ENCODE data around the gene PANX2. TPM values are rescaled to one million over a fixed set of nuclear protein-coding genes. Genes with fewer than 3 reads are reported as not detected.

PANX2 gene
- total and polyA plus RNA-seq, 2 of the 13 experiments (the other 11 are each of a cell fraction or from before 2014, with no cell fraction given): 0.15 to 1.1 TPM

- TF ChIP-seq POGK (CRISPR knock-in tag; conservative IDR thresholded peaks at IDR 0.05) (no peak), ZBTB42 (CRISPR knock-in tag; IDR thresholded peaks at IDR 0.05) (no peak), E2F1 (CRISPR knock-in tag; IDR thresholded peaks at IDR 0.05) (no peak), HIC2 (CRISPR knock-in tag; IDR thresholded peaks at IDR 0.05; ENCODE audit: low read depth) (peak; percentile 91), PREB (CRISPR knock-in tag; IDR thresholded peaks at IDR 0.05) (no peak), REST (IDR thresholded peaks at IDR 0.05; ENCODE audit: borderline replicate concordance in 1 of 2, low read depth in 1 of 2, low read length in 2 of 2) (no peak), ZSCAN29 (CRISPR knock-in tag; conservative IDR thresholded peaks at IDR 0.05) (0 out of 2 replicates have a peak, but pooled peaks have one; percentile 61), YEATS4 (CRISPR knock-in tag; IDR thresholded peaks at IDR 0.05; ENCODE audit: borderline replicate concordance) (no peak), NFATC3 (CRISPR knock-in tag; IDR thresholded peaks at IDR 0.05) (no peak), CBX2 (IDR thresholded peaks at IDR 0.05; ENCODE audit: low read depth, low read length) (no peak), CBX2 (CRISPR knock-in tag; IDR thresholded peaks at IDR 0.05; ENCODE audit: low read depth) (no peak), SP5 (CRISPR knock-in tag; IDR thresholded peaks at IDR 0.05; ENCODE audit: borderline replicate concordance, low read depth) (0 out of 2 replicates have a peak, but pooled peaks have one; percentile 3), NONO (IDR thresholded peaks at IDR 0.05) (no peak), NONO (CRISPR knock-in tag; conservative IDR thresholded peaks at IDR 0.05) (peak; percentile 89), SRF (IDR thresholded peaks at IDR 0.05; ENCODE audit: low read depth, low read length) (no peak), SIX4 (CRISPR knock-in tag; IDR thresholded peaks at IDR 0.05) (no peak), GPBP1L1 (CRISPR knock-in tag; IDR thresholded peaks at IDR 0.05) (no peak), NCOA1 (CRISPR knock-in tag; IDR thresholded peaks at IDR 0.05) (no peak)
These were observed 23.9 kb upstream of the PANX2 start (continued) for GRCh38 chr22:50146439-50147238.

Data from HepG2 (cell line).